Camera-type eye (tissue), 1 donor: ENCODE data around the gene NGF. TPM values are rescaled to one million over a fixed set of nuclear protein-coding genes. Genes with fewer than 3 reads are reported as not detected.

Experiments used
- total RNA-seq: library from RNA; depleted of rRNA; stranded (reverse); fragments of >200 nt; gene quantifications from one replicate; pipeline ENCODE4 v1.2.3, GENCODE V29; 2014

The NGF gene
- 3.4 TPM for total RNA-seq

DNA sequence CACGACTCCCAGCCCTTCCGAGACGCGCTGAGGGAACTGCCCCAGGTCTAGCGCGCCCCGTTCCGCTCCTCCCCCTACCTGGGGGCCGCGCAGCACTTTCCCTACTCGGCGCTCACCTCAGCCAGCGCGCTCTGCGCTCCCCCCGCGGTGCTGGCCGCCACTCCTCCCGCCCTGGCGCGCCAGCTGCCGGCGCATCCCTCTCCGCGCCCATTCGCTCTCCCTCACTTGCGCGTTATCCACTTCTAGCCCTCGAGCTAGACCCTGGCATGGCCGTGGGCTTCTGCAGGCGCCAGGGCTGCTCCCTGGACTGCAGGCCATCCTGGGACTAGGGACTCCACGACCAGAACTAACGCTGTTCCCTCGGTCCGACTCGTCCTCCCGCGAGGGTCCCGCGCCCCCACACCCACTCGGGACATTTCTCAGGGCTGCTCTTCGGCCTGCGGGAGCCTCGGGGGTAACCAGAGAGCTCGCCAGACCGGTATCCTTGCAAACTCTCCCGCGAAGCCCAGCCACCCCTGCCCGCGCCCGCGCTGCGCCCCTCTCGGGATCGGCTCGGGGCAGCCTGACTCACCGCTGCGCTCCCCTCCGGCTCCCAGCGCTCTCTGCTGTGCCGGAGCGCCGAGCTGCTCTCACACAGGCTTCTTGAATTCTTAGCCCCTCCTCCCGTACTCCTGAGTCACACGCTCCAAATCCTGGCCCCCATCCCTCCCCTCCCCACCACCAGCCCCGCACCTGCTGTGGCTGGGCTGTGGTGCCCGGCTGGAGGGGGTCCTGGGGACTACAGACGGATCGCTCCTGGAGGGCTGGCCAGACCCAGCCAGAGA lies at the start of gene NGF:
TSS of gene NGF (minus strand) at position 617 of the 824 bp plus-strand sequence. CDS start 51,454 bp downstream, outside the sequence.

Other genes starting within 250 kb of the NGF start
- 7.3 TPM for gene TSPAN2, start 248.7 kb downstream of the NGF start, total RNA-seq